ENCODE measurements around the gene CXCL12. TPM values are rescaled to one million over a fixed set of nuclear protein-coding genes. Genes with fewer than 3 reads are reported as not detected.

CXCL12 gene
- total RNA-seq, 2 experiments from 2014 or later, result not detected

DNA sequence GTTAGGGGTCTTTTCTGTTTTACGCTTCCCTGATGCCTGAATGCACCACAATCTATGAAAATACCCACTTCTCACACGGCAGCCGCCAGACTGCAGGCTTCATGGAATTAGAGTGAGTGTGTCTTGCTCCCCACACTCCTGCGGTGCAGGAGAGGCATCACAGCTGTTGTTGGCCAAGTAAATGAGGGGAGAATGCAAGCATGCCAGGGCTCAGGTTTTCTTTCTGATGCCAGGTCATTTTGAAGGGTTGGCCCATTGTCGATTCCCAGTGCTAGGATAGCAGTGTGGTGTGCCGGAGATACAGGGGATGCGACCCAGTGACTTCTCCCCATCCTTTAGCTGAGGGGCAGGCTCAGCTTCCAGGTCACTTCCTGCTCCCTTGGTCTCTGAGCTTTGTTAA, 16.3 kb downstream of the CXCL12 start:
- CTCF ChIA-PET, result no interaction called here
- POLR2A ChIA-PET, result no interaction called here

- POLR2A ChIA-PET, result no interaction called here
- CTCF ChIA-PET, result interaction anchor here (0.7 kb wide), 1 partner anchor 11 kb away, joined by 3 read pairs; no protein-coding TSS in a partner anchor
Measured at GRCh38 chr10:44366941-44367630, 17.8 kb downstream of the CXCL12 start.

- ChIA-PET CTCF (no interaction called here), POLR2A (no interaction called here)
Measured at GRCh38 chr10:44364566-44364965, 20.3 kb downstream of the CXCL12 start.

DNA sequence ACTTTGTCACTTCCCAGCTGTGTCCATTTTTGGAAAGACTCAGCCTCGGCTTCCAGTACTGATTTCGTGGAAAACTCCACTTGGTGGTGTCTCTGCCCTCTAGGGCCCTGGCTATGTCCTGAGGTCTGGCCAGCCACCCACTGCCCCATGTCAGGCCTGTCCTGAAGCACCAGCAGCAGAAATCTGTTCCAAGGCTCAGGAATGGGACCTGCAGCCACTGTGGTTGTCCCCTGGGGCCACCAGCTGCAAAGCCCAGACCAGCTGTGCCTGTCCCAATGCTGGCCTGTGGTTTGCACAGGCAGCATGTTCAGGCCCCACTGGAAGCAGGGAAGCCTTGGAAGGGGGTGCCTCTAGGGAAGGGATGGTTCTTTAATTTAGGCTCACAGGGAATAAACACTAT, 21.2 kb downstream of the CXCL12 start:
- ChIA-PET POLR2A (no interaction called here), CTCF (no interaction called here)

GRCh38 chr10:44362866-44363711, 21.8 kb downstream of the CXCL12 start:
- ChIA-PET POLR2A (no interaction called here), CTCF (no interaction called here)

- CTCF ChIA-PET, result no interaction called here
- POLR2A ChIA-PET, result no interaction called here
Measured at GRCh38 chr10:44361109-44361508, 23.8 kb downstream of the CXCL12 start.

DNA sequence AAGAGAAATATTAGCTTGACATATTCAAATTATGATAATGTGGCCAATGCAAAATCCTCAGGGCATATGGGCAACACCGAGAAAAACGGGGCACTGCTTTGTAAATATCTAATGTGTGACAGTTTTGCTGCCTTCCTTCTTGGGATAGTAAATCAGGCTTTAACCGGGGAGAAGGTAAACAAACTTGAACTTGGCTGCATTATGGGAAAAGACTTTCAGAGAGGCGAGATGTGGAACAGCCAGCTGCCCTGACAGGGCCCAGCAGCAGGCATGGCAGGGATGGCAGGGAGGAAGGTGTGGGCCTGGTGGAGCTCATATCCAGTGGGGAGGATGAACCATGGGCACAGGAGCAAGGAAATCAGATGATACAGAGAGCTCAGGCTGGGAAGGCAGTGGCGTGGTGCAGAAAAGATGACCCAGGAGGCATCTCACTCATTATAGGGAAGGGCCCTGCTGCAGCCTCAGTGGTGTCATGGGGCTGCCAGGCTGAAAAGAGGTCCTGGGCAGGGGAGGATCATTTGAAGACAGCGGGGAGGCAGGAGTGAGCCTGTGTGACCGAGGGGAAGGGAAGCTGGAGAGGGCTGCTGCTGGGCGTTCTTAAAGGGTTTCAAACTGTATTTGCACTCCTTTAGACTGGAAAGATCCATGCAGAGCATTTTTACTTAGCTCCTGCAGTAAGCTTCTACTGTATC, 26.7 kb downstream of the CXCL12 start:
- ChIA-PET POLR2A (no interaction called here), CTCF (no interaction called here)

DNA sequence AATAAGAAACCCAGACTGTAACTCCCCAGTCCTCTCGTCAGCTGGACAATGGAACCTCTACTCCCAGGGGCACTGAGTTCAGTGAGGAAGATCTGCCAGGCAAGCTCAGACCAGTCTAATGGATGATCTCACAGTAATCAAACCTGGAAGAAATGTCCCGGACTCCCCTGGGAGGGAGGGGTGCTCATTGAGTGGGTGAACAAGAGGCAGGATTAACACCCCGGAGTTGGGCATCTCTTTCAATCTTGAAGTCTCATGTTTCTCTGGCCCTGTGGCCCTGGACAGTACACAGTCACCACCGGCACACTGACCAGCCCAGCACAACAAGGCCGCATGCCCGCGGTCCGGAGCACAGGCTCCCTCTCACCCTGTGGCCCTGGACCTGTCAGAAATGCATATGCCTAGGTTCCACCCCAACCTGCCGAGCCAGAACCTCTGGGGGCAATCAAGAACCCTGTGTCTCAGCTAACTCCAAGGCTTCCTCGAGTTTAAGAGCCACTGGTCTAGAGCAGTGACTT, 27.8 kb downstream of the CXCL12 start:
- POLR2A ChIA-PET, result no interaction called here
- CTCF ChIA-PET, result no interaction called here

- CTCF ChIA-PET, result interaction anchor here (1.1 kb wide), 1 partner anchor 11 kb away, joined by 3 read pairs; no protein-coding TSS in a partner anchor
- POLR2A ChIA-PET, result no interaction called here
Measured at GRCh38 chr10:44356139-44357022, 28.5 kb downstream of the CXCL12 start.

- POLR2A ChIA-PET, result no interaction called here
- CTCF ChIA-PET, result interaction anchor here (1.1 kb wide), 1 partner anchor 12 kb away, joined by 3 read pairs; no protein-coding TSS in a partner anchor
Measured at GRCh38 chr10:44355630-44356029, 29.3 kb downstream of the CXCL12 start.

DNA sequence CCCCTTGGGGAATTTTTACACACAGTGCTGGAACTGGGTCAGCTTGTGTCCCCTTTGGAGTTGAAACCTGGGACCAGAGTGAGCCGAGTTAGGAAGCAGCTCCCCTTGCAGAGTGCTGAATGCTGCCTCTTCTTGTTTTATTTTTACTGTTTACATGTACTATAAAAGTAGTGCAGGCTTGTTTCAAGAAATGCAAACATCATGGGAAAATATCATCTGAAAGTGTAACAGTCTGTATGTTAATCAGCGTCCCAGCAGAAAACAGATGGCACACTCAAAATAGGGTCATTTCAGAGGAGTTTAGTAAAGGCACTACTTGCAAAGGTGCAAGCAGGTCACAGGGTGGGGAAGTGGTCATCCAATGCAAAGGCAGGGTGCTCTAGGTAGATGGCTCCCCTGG, 30.1 kb downstream of the CXCL12 start:
- CTCF ChIA-PET, result no interaction called here
- POLR2A ChIA-PET, result no interaction called here

DNA sequence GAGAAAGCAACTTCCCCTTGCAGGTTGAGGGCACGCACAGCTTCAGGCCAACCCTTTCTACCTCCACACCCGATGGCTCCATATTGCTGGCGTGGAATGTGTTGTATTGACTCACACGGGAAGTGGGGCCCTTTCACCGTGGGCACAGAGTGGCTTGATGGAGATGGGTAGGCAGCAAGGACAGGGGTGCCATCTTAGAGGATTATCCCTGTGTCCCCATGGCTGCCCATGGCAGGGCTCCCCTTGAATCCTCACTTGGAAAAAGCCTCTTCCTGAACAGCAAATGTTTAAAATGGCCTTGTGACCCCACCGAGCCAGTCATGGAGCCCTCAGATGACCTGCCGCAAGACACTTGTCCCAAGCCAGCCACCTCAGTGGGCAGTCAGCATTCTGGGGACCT, 31.2 kb downstream of the CXCL12 start:
- ChIA-PET CTCF (no interaction called here), POLR2A (no interaction called here)

DNA sequence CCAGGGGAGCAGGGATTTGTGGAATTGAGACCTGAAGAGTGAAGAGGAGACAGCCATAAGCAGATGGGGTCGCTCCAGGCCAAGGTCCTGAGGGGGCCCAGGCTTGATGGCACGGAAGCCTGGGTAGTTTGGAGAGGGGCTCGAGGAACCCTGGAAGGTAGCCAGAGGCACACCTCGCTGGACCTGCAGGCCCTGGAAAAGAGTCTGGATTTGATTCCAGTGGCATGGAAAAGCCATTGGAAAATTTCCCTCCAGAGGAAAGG, 31.8 kb downstream of the CXCL12 start:
- ChIA-PET POLR2A (no interaction called here), CTCF (no interaction called here)

DNA sequence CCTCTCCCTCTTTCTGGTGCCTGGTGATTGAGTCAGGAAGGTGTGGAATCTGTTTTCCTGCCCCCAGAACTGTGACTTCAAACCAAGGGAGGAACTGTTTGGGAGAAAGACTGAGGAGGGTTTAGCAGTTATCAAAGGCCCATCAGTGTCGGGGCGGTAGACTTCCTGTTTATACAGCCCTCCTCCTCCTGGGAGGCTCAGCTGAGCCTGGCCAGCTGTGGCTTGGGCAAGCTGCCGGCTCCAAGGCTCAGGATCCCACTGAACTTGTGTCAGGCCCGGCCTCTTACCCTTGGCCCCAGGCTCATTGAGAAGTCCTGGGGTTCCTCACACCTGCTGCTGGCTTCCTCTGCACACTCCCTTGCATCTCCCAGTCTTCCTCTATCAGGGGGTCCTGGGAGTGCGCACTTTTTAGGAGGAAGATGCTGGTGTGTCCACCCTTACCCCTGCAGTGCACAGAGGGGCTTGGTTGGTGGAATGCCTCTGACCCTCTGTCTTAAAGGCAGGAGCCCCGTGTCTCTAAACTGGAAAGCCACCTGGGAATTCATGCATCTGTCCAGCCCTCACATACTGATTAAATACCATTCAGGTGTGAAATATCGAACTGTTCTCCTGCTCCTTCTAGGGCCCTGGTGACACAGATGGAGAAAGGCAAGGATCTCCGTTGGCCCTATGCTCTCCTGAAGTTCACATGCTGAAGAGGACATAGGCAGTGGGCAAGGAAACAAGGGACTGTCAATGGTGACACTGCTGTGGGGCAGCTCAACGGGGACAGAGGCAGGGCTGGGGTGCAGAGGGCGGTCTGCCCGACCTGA, 32.4 kb downstream of the CXCL12 start:
- ChIA-PET CTCF (interaction anchor here (1.1 kb wide), 1 partner anchor 662 kb away, joined by 3 read pairs; no protein-coding TSS in a partner anchor), POLR2A (no interaction called here)

- ChIA-PET CTCF (no interaction called here), POLR2A (no interaction called here)
Measured at GRCh38 chr10:44348496-44348895, 36.4 kb downstream of the CXCL12 start.

DNA sequence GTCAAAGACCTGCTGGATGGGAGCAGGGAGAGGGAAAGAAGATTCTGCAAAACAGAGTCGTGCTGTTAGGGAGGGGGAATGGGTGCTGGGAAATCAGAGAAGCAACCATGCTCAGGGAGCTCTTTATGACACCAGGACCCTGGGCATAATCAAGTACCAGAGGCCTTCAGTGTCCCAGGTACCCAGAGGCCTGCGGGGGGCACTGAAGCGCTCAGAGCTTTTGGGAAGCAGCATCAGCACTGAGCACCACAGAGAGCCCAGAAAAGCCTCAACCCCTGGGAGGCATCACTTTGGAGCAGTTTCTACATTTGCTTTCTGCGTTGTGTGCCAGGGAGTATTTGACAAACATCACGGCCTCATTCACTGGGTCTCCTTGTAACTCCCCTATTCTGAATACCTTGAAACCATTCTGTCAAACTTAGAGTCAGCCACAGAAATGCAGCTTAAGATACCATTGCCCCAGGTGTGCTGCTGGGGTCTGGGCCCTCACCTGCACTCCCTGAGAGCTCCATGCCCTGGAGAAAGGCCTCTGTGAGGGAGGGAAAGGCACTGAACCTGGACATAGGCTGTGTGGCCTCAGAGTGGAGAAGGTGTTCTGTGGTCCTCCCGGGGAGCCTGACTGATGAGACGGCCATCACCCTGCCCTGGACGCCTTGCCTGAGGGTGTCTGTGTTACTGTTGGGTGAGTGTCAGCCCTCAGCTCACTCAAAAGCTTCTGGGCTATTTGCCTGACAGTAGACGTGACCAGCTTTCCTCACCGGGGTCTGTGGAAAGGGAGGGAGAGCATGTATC, 37.1 kb downstream of the CXCL12 start:
- ChIA-PET POLR2A (no interaction called here), CTCF (no interaction called here)

DNA sequence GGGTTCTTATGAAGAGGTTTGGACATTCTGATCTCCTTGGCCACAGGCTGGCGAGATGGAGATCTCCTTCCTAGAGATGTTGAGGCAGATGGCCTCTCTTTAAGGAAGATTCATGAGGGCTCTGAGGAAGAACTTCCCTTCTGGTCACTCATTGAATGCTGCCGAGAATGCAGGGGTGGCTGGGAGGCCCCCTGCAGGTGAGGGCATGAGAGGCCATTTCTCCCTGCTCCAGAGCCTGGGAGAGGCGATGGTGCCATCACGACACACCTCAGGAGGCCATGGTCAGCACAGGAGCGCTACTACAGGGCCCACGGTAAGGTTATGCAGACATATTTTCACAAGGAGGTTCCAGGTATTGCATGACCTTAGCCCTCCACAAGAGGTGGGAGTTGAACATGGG, 40.2 kb downstream of the CXCL12 start:
- POLR2A ChIA-PET, result no interaction called here
- CTCF ChIA-PET, result no interaction called here

- ChIA-PET POLR2A (no interaction called here), CTCF (no interaction called here)
Measured at GRCh38 chr10:44343843-44344242, 41.1 kb downstream of the CXCL12 start.

Measured in activated CD8-positive, alpha-beta memory T cell treated with anti-CD3 and anti-CD28 coated beads for 36 hours (primary cell).